Activated CD4-positive, alpha-beta T cell treated with anti-CD3 and anti-CD28 coated beads, Interleukin-2, amount 50 U/mL, for 4 hours (primary cell): Measurements from ENCODE around the gene TTLL1.
"Not testable (repeated sequence)": the region's sequence is repeated elsewhere in the genome, so short reads cannot be mapped to it uniquely, and the experiment has no call there.

Experiments used
- DNase-seq, 2 experiments: peaks; one replicate each; pipeline ENCODE4 v3.0.0-alpha.2; 2020

TTLL1 gene

GRCh38 chr22:43009444-43009843 lies 79.7 kb downstream of the TTLL1 start:
- no peak for DNase-seq

GRCh38 chr22:43008921-43009320 lies 80.3 kb downstream of the TTLL1 start:
- DNase-seq, result no peak

GRCh38 chr22:43008509-43008908 lies 80.7 kb downstream of the TTLL1 start:
- DNase-seq, result no peak

- no peak for DNase-seq
Observed at GRCh38 chr22:43007519-43008102, 81.6 kb downstream of the TTLL1 start.

GRCh38 chr22:43006753-43007152 lies 82.4 kb downstream of the TTLL1 start:
- DNase-seq, result no peak

GRCh38 chr22:43006016-43006505 lies 83.1 kb downstream of the TTLL1 start:
- no peak for DNase-seq

GRCh38 chr22:43005106-43005505 lies 84.1 kb downstream of the TTLL1 start:
- DNase-seq, result no peak

- no peak for DNase-seq
Observed at GRCh38 chr22:43004362-43005035, 84.7 kb downstream of the TTLL1 start.

GRCh38 chr22:43002202-43002586 lies 87.0 kb downstream of the TTLL1 start:
- no peak for DNase-seq

- DNase-seq, result no peak
Observed at GRCh38 chr22:43001271-43002201, 87.7 kb downstream of the TTLL1 start.

- DNase-seq, result peak in 1 of 2 experiments; percentile 23
Observed at GRCh38 chr22:43000441-43001175, 88.6 kb downstream of the TTLL1 start.

GRCh38 chr22:42997582-42998090 lies 91.6 kb downstream of the TTLL1 start:
- no peak for DNase-seq

- no peak for DNase-seq
Observed at GRCh38 chr22:42996646-42997365, 92.4 kb downstream of the TTLL1 start.

- DNase-seq, result not testable (repeated sequence)
Observed at GRCh38 chr22:42995654-42996053, 93.5 kb downstream of the TTLL1 start.

- DNase-seq, result no peak
Observed at GRCh38 chr22:42994917-42995562, 94.2 kb downstream of the TTLL1 start.

- no peak for DNase-seq
Observed at GRCh38 chr22:42994276-42994916, 94.8 kb downstream of the TTLL1 start.

GRCh38 chr22:42993651-42994275 lies 95.4 kb downstream of the TTLL1 start:
- no peak for DNase-seq

GRCh38 chr22:42992886-42993479 lies 96.2 kb downstream of the TTLL1 start:
- no peak for DNase-seq

- no peak for DNase-seq
Observed at GRCh38 chr22:42992092-42992491, 97.1 kb downstream of the TTLL1 start.
